IPS-NIHi11 (cell line): Measurements from ENCODE around the gene TADA2A.
"Not testable (repeated sequence)": the region's sequence is repeated elsewhere in the genome, so short reads cannot be mapped to it uniquely, and the experiment has no call there.

Source experiments
- DNase-seq: peaks from one replicate; pipeline ENCODE4 v3.0.0; 2012; ENCODE audit warnings: mixed read lengths, low spot score

TADA2A gene

DNA sequence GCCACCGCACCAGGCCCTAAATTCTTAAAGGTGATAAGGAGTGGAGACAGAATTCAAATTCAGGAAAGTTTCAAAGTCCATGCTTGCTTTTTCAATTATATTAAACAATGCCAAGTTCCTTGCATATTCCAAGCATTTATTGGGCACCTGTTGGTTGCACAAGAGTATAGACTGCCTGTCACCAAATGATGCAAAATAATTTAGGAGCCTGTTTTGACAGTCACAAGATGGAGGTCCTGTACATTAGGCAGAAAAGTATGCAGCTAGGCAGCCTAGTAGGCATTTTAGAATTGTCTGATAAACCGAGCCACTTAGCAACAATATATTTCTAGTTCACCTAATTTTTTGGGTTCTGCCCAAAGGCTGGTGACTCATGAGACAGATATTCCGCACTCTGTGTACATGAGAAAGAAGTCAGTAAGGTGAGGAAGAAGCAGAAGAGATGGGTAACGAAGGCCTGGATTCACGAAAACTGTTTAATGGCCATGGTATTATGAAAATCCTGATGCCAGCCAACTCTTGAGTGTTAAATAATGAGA, 7.4 kb upstream of the TADA2A start:
- no peak for DNase-seq

DNA sequence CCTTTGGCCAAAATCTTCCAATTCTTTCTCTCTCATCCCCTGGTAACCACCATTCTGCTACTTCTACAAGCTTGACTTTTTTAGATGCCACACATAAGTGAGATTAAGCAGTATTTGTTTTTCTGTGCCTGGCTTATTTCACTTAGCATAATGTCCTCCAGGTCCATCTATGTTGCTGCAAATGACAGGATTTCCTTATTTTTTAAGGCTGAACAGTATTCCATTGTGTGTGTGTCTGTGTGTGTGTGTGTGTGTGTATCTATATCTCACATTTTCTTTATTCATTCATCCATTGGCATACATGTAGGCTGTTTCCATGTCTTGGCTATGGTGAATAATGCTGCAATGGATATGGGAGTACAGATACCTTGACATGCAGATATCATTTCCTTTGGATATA, 6.2 kb upstream of the TADA2A start:
- no peak for DNase-seq

DNA sequence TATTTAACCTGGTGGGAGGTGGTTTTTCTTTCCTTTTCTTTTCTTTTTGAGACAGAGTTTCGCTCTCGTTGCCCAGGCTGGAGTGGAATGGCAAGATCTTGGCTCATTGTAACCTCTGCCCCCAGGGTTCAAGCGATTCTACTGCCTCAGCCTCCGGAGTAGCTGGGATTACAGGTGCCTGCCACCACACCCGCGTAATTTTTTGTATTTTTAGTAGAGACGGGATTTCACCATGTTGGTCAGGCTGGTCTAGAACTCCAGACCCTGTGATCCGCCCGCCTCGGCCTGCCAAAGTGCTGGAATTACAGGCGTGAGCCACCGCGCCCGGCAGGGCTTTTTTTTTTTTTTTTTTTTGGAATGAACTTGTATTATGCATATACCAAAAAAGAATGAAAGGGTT, 1.2 kb upstream of the TADA2A start:
- not testable (repeated sequence) for DNase-seq

DNA sequence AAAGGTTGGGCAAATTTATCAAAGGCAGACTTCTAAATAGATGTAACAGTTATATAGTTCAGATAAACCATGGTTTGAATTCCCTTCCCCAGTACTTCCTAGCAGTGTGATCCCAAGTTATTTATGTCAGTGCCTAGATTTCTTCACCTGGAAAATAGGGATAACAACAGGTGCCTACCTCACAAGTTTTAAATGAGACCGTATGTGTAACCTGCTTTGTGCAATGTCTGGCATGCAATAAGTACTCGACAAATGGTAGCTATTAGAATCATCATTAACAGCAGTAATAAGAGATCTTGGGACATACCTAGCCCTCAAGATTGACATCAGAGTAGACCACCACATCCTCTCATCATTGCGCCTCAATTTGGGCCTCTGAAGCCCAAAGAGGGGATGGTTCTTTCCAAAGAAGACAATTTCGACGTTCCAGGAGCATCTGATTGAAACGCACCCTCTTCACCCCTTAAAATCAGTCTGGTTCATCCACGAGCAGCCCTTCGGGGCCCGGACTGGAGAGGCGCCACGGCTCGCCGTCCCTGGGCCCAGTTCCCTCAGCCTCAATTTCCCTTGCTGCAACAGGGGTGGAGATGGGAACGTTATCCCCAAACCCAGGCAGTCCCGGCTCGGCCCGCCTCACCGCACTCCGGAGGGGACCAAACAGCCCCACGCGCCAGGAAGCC, 591 bp upstream of the TADA2A start:
- no peak for DNase-seq

DNA sequence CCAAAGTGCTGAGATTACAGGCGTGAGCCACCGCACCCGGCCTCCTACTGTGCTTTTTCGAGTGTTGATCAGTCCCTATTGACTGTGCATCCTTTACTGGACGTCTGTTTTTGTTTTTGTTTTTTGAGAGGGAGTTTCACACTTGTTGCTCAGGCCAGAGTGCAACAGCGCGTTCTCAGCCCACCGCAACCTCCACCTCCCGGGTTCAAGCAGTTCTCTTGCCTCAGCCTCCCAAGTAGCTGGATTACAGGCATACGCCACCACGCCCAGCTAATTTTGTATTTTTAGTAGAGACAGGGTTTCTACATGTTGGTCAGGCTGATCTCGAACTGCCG, 1.4 kb downstream of the TADA2A start:
- DNase-seq, result not testable (repeated sequence)

DNA sequence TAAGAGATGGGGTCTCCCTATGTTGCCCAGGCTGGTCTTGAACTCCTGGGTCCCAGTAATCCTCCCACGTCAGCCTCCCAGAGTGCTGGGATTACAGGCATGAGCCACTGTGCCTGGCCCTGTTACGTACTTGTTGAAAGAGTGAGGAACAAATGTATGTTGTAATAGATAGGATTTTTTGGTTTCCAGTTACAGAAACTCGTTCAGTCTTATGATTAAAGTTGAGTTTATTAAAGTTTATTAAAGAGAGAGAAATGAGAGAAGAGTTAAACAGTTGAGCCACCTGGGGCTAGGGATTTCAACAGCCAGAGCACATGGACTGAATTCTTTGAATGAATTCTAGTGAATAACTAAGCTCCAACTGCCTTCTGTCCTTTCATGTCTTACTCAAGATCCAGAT, 3.7 kb downstream of the TADA2A start:
- DNase-seq, result no peak

DNA sequence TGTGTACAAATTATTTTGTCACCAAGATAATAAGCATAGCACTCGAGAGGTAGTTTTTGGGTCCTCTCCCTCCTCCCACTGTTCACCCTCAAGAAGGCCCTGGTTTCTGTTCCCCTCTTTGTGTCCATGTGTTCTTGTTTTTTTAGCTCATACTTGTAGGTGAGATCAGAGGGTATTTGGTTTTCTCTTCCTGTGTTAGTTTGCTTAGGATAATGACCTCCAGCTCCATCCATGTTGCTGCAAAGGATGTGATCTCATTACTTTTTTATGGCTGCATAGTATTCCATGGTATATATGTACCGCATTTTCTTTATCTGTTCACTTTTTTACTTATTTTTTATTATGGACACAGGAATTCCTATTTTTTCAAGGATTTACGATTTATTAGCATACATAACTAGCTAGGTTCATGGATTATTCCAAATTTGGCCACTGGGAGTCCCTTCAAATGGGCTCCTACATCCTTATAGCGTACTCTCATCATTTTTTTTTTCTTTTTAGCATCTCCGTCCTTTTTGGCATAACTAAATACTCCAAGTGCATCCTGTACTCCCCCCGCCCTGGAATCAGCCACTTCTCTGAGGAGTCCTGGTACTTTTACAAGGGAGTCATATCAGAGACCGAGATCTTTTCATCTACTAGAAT, 7.3 kb downstream of the TADA2A start:
- DNase-seq, result no peak

DNA sequence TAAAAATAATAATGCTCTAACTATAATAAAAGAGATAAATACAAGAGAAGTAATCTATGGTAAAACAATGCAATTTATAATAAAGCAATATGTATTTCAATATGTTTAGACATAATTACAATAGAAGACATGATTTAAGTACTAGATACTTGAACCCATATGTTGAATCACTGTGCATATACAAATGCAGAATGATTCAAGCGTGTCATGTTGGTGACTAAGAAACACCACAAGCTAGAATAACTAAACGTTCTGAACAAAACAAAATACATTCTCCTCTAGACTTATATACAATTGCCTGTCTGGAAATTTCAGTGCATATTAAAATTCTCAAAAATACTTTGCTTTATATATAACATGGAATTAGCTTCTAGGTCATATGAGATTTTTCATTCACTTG, 11.2 kb downstream of the TADA2A start:
- DNase-seq, result no peak

DNA sequence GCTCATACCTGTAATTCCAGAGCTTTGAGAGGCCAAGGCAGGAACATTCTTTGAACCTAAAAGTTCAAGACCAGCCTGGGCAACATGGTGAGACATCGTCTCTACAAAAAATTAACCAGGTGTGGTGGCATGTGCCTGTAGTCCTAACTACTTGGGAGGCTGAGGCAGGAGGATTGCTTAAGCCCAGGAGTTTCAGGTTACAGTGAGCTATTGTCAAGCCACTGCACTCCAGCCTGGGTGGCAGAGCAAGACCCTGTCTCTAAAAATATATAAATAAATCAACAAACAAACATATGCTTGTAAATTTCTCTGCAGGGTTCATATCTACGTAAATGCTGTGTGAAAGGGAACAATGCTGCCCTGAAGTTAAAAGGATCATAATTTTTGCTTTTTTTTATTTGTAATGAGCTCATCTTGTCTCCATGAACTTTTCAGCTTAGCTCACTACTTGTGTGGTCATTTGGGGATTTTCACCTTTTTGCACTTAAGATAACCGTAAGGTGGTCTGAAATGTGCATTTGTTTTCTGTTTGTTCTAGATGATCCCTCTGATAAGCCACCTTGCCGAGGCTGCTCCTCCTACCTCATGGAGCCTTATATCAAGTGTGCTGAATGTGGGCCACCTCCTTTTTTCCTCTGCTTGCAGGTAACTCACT, 16.4 kb downstream of the TADA2A start:
- DNase-seq, result no peak

DNA sequence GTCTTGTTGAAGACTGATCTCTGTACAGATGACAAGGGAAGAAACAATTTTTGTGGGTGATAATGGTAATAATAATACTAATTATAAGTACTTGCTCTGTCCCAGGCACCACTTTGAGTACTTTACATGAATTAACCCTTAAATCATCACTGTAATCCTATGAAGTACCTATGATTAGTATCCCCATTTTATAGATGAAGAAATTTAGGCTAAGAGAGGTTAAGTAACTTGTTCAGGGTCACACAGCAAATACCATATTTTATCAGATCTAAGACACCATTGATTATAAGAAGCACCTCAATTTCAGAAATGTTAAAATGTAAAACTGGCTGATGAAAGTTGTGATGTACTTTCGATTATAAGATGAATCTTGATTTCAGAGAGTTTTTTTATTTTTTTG, 18.6 kb downstream of the TADA2A start:
- no peak for DNase-seq

DNA sequence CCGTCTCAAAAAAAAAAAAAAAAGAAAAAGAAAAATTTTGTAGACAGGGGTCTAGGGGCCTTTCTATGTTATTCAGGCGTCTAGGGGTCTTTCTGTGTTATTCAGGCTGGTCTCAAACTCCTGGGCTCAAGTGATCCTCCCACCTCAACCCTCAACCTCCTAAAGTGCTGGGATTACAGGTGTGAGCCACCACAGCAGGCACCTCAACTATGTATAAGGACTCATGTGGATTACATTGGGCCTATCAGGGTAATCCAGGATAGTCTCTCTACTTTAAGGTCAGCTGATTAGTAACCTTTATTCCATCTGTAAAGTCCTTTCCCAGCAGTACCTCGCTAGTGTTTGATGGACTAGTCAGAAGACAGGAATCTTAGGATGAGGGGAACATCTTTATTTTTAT, 22.4 kb downstream of the TADA2A start:
- DNase-seq, result no peak

DNA sequence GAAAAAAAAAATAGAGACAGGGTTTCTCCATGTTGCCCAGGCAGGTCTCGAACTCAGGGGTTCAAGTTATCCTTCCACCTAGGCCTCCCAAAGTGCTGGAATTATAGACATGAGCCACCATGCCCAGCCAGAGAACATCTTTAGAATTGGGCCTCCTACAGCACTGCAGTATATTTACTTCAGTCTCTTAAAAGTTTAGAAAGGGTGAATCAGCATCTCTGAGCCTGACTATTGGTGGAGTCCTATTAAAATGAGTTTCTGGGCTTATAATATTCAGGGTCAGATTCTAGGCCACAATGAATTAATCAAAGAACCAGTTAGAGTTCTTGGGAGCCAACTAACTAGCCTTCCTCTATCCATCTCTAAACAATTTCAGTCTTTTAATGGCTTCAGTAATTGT, 22.8 kb downstream of the TADA2A start:
- no peak for DNase-seq

DNA sequence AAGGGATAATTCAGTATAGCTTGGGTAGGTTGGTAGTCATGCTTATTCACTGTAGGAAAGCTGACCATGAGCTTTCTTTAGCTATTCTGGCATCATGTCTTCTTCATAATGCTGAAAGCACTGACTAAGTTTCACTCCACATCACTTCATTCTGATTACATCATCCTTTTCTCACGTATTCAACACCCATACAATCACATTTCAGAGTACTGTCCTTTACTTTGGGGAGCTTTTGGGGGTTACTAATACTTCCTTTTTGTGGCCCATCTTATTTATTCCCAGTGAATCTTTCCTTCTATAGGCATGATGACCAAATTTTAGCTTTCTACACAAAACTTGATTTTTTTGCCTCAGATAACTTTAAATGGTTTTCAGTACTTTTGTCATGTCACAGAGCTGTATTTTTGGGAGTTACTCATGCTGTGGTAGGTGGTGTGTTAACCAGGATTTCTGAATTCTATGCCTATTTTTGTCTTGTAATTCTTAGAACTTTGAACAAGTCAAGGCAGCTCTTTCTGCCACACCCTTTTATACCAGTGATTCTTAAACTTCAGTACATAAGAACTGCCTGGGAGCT, 23.5 kb downstream of the TADA2A start:
- DNase-seq, result no peak

DNA sequence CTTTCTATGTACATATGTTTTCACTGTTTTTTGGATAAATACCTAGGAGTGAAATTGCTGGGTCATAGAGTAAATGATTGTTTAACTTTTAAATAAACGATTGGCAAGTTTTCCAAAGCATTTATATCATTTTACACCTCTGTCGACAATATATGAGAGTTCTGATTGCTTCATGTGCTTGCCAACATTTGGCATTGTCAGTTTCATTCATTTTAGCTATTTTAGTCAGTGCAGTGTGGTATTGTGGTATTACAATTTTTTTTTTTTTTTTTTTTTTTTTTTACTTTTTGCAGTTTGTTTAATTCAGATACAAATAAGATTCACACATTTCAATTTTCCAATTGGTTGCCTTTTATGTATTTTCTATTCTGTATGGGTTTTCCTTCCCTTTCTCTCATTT, 26.0 kb downstream of the TADA2A start:
- no peak for DNase-seq

DNA sequence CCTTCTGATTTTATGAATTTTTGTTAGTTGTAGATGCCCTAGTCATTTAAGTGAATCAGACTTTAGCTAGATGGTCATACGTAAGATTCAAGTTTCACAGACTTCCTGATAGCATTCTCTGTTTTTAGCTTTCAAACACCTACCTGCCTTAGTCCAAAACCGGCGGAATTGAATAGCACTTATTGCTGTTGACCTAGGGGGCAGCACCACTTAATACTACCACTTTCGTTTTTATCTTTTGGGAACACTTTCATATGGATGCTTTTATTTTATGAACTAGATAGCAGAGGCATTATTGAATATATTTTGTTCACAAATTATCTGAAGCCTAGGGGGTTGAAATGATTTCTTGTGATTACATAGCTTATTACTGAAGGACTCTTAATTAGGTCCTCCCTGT, 31.5 kb downstream of the TADA2A start:
- DNase-seq, result no peak

DNA sequence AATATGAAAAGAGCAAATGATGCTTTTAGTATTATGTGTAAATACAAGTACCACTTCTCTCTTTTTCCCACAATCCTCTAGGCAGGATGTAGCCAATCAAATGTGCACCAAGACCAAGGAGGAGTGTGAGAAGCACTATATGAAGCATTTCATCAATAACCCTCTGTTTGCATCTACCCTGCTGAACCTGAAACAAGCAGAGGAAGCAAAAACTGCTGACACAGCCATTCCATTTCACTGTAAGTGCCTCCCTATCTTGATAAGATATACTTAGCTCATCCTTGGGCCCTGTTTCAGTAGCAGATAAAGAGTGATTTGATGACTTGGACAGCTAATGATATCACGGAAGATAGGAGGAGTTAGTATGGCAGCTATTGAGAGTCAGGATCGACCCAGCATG, 33.7 kb downstream of the TADA2A start:
- no peak for DNase-seq

DNA sequence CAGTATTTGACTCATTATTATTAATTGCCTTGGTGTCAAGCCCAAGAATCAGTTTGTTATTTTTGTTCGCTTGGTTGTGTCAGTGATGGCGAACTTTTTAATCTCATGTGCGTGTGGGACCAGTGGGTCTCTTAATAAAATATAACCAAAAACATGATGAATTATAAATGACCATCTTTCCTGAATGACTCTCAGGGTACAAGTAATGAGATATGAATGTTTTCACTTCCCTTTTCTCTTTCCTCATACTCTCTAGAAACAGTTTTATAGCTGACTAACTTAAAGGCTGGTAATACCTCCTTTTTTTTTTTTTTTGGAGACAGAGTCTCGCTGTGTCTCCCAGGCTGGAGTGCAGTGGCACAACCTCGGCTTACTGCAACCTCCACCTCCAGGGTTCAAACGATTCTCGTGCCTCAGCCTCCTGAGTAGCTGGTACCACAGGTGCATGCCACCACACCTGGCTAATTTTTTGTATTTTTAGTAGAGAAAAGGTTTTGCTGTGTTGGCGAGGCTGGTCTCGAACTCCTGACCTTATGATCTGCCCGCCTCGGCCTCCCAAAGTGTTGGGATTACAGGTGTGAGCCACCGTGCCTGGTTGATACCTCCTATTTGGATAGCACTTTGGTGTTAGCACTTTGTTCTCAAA, 34.8 kb downstream of the TADA2A start:
- not testable (repeated sequence) for DNase-seq

DNA sequence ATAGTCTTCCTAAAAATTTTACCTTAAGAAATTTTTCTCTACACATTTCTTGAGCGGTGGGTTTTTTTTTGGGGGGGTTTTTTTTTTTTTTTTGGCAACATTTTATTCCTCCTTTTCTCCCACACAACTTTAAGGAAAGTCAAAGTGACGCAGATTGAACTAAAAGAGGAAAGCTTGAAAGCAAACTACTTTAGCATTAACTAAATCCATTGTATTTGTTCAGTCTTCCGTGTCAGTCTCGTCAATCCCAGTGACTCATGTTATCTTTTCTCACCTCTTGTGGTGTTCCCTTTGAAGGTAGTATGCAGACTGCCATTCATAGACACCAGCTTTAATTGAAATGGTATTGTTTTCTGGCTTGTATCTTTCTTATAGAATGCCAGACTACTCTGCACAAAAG, 39.3 kb downstream of the TADA2A start:
- peak; percentile 20 for DNase-seq

DNA sequence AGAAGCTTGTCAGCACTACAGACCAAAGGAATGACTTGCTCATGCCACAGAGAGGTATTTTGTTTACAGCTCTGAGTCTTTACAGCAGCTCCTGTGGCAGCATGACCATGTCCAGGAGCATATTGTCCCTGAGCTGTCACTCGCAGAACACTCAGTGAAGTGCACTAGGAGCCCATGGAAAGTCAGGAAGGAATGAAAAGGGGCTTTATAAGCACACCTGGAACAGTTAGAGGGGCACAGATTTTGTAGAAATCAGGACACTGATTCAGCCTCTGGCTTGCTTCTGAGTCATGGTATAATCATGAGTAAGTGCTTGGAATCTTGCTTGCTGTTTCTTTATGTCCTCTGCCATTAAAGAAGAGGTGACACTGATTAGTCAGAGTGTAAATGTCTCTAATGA, 41.0 kb downstream of the TADA2A start:
- no peak for DNase-seq

DNA sequence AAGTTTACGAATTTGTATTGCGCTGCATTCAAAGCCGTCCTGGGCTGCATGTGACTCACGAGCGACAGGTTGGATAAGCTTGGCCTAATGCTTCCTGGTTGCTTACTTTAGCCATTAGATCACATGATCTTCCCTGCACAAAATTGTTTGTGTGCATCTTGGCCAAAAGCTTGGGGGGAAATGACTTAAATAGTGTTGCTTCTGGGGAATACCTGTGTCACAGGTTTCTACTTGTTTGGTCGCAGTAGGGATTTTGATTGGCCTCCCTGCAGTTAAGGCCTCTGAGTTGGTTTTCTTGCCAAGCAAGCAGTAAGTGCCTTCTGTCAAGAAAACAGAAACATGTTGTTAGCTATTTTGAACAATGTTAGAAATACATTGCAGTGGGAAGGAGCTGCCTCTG, 43.4 kb downstream of the TADA2A start:
- DNase-seq, result no peak

DNA sequence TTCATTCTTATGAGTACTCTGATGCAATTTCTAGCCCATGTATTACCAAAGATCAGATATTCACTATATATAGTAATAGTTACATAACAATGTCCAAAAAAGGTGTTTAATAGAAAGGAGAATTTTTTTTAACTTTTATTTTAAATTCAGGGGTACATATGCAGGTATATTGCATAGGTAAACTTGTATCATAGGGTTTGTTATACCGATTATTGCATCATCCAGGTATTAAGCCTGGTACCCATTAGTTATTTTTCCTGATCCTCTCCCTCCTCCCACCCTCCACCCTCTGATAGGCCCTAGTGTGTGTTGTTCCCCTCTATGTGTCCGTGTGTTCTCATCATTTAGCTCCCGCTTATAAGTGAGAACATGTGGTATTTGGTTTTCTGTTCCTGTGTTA, 51.1 kb downstream of the TADA2A start:
- not testable (repeated sequence) for DNase-seq

DNA sequence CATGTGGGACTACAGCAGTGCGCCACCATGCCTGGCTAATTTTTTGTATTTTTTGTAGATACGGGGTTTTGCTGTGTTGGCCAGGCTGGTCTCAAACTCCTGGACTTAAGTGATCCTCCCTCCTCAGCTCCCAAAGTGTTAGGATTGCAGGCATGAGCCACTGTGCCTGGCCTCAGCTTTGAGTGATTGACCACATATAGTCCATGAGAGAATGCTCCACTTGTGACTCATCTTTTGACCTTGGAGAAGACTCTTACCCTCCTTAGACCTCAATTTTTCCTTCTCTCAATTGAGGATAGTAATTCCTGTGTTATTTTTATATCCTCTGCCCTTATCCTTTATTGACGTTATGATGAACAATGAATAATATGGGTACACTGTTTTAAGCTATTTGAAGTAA, 52.1 kb downstream of the TADA2A start:
- DNase-seq, result no peak

DNA sequence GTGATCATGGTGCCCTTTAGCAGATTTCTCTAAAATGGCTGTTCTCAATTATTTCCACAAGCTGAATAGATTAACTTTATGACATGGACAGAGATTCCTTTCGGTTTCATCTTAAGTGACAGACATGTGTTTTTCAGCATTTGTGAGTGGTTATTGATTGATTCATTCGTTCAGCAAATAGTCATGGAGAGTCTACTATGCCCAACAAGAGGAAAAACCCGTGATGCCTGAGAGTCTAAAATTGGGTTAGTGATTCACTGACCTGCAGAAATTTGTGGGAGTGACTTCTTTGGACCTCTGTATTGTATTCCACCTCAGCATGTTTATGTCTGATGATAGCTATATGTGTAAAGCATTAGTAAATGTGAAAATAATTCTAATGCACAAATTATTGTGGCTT, 55.0 kb downstream of the TADA2A start:
- DNase-seq, result no peak
